HG03139 (cell line): Measurements from ENCODE around the gene IMMT.

Source experiments
- ATAC-seq: cut with Tn5 transposase; IDR thresholded peaks from one replicate; pipeline ENCODE4 v1.9.1; 2021; ENCODE audit not compliant: unreplicated experiment

The IMMT gene

DNA sequence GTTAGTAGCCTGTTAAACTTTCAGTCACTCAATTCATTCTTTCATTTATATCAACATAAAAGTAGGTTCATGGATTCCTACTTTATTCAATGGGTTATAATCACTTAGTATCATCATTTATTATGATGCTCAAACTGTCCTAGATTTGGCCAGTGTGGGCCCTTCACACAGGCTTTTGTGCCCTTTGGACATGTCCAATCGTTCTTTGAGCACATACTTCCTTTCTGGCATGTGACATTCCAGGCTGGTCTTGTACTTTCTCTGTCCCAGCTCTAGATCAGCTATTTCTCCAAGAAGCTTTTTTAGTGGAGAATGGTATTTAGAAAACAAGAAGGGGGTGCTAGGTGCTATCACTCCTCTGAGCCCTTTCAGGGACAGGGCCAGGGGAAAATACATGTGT lies 101.0 kb downstream of the IMMT start:
- ATAC-seq, result no peak
